Measurements from ENCODE around the gene PIM3.

Gene PIM3

DNA sequence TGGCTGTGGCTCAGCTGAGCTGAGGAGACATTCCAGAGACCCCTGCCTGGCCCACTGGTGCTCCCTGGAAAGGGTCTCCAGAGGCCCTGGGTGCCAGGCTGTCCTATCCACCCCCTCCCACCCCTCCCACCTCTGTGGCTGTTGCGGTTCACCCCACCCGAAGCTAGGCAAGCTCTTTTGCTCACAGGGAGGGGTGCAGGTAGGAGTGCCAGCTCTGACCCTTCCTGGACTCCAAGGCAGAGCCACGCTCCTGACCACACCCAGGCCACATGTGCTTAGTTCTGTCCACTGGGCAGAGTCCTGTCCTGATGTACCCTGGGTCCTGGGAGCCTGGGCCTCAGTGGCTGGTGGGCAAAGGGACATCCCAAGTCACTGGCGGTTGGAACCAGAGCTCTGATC lies 35.5 kb downstream of the PIM3 start:
- Histone ChIP-seq H3K27ac (ENCODE audit: low read depth, low read length) (no peak overlapping the region), H3K27me3 (ENCODE audit: control insufficient read depth, insufficient read depth, low read length) (peaks cover 2% of the 10 kb centered on the region), H3K9ac (ENCODE audit: low read length) (no peak overlapping the region), H3K36me3 (ENCODE audit: control insufficient read depth, insufficient read depth, low read length) (no peaks in the 10 kb centered on the region), H3K4me1 (ENCODE audit: control insufficient read depth, insufficient read depth, low read length) (no peaks in the 10 kb centered on the region), H3K4me3 (ENCODE audit: low read length) (no peak overlapping the region)

GRCh38 chr22:49996518-49997250 lies 36.1 kb downstream of the PIM3 start:
- no peak overlapping the region for H3K27ac ChIP-seq (ENCODE audit: low read depth, low read length)
- H3K4me3 ChIP-seq (ENCODE audit: low read length), result no peak overlapping the region
- no peaks in the 10 kb centered on the region for H3K36me3 ChIP-seq (ENCODE audit: control insufficient read depth, insufficient read depth, low read length)
- H3K9ac ChIP-seq (ENCODE audit: low read length), result no peak overlapping the region
- H3K27me3 ChIP-seq (ENCODE audit: control insufficient read depth, insufficient read depth, low read length), result peaks cover 2% of the 10 kb centered on the region
- no peaks in the 10 kb centered on the region for H3K4me1 ChIP-seq (ENCODE audit: control insufficient read depth, insufficient read depth, low read length)

- no peaks in the 10 kb centered on the region for H3K36me3 ChIP-seq (ENCODE audit: control insufficient read depth, insufficient read depth, low read length)
- H3K9ac ChIP-seq (ENCODE audit: low read length), result no peak overlapping the region
- H3K4me1 ChIP-seq (ENCODE audit: control insufficient read depth, insufficient read depth, low read length), result no peaks in the 10 kb centered on the region
- no peak overlapping the region for H3K4me3 ChIP-seq (ENCODE audit: low read length)
- peaks cover 2% of the 10 kb centered on the region for H3K27me3 ChIP-seq (ENCODE audit: control insufficient read depth, insufficient read depth, low read length)
- H3K27ac ChIP-seq (ENCODE audit: low read depth, low read length), result no peak overlapping the region
Measured at GRCh38 chr22:49997251-49997599, 36.7 kb downstream of the PIM3 start.

DNA sequence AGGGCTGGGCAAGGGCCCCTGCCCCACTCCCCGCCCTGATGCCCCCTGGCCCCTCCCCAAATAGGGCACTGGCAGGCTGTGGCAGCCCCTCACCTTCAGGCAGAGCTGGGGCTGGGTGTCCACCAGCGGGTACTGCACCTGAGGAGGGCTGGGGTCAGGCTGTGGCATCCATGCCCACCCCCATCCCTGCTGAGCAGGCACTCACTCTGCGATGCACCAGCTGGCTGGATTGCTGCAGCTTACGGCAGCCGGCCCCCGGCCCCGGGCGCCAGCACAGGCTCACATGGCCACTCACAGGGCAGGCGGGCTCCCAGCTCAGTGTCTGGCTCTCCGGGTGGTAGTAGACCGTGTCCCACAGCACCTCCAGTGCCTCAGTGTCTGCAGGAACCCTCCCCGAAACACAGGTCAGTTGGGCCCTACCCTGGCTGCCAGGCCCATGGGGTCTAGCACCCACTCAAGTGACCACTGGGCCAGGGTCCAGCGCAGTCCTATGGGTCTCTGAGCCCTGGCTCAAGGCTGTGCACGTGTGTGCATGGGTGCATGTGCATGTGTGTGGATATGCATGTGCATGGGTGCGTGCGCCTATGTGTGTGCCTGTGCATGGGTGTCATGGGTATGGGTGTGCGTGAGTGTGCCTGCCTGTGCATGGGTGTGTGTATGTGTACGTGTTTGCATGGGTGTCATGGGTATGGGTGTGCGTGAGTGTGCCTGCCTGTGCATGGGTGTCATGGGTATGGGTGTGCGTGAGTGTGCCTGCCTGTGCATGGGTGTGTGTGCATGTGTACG lies 37.6 kb downstream of the PIM3 start:
- Histone ChIP-seq H3K9ac (ENCODE audit: low read length) (no peak overlapping the region), H3K27ac (ENCODE audit: low read depth, low read length) (no peak overlapping the region), H3K4me1 (ENCODE audit: control insufficient read depth, insufficient read depth, low read length) (no peaks in the 10 kb centered on the region), H3K4me3 (ENCODE audit: low read length) (no peak overlapping the region), H3K27me3 (ENCODE audit: control insufficient read depth, insufficient read depth, low read length) (peaks cover 2% of the 10 kb centered on the region), H3K36me3 (ENCODE audit: control insufficient read depth, insufficient read depth, low read length) (no peaks in the 10 kb centered on the region)

DNA sequence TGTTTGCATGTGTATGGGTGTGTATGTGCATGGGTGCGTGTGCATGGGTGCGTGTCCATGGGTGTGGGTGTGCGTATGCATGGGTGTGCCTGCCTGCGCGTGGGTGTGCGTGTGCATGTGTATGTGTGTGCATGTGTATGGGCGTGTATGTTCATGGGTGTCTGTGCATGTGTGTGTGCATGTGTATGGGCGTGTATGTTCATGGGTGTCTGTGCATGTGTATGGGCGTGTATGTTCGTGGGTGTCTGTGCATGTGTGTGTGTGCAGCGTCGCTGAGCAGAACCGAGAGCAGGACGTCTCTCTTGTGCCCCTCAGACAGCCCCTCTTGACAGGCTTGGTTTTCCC lies 38.1 kb downstream of the PIM3 start:
- Histone ChIP-seq H3K4me1 (ENCODE audit: control insufficient read depth, insufficient read depth, low read length) (no peaks in the 10 kb centered on the region), H3K27me3 (ENCODE audit: control insufficient read depth, insufficient read depth, low read length) (peaks cover 2% of the 10 kb centered on the region), H3K36me3 (ENCODE audit: control insufficient read depth, insufficient read depth, low read length) (no peaks in the 10 kb centered on the region), H3K9ac (ENCODE audit: low read length) (no peak overlapping the region), H3K27ac (ENCODE audit: low read depth, low read length) (no peak overlapping the region), H3K4me3 (ENCODE audit: low read length) (no peak overlapping the region)

DNA sequence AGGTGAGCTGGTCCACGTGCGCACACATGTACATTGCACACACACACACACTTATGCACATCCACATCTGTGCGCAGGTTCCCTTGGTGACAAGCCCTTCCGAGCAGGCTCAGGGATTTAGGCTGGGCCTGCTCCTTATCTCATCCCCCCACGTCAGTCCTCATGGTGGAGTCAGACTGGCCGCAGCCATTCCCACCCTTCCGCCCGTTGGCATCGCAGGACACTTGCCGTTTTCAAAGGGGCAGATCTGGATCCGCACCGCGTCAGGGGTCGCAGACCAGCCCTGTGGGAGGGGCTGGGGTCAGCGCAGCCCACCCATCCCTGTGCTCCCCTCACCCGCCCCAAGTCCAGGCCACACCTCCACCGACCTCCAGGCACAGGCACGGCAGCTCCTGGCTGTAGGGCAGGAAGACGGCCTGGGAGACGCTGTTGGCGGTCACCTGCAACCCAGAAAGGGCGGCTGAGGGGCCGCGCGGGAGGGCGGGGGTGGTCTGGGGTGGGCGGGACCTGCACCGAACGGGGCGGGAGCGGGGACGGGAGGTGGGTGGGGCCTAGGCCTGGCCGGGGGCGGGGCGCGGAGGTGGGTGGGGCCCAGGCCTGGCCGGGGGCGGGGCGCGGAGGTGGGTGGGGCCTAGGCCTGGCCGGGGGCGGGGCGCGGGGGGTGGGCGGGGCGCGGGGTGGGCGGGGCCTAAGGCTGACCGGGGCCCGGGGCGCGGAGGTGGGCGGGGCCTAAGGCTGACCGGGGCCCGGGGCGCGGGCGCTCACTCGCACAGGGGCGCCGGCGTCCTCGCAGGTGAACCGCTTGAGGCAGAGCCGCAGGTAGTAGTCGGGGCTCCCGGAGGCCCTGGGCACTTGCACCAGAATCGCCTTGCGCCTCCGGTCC lies 38.7 kb downstream of the PIM3 start:
- H3K4me1 ChIP-seq (ENCODE audit: control insufficient read depth, insufficient read depth, low read length), result no peaks in the 10 kb centered on the region
- no peak overlapping the region for H3K27ac ChIP-seq (ENCODE audit: low read depth, low read length)
- H3K9ac ChIP-seq (ENCODE audit: low read length), result no peak overlapping the region
- H3K27me3 ChIP-seq (ENCODE audit: control insufficient read depth, insufficient read depth, low read length), result peaks cover 2% of the 10 kb centered on the region
- no peaks in the 10 kb centered on the region for H3K36me3 ChIP-seq (ENCODE audit: control insufficient read depth, insufficient read depth, low read length)
- H3K4me3 ChIP-seq (ENCODE audit: low read length), result no peak overlapping the region

GRCh38 chr22:49999946-50000586 lies 39.5 kb downstream of the PIM3 start:
- peaks cover 2% of the 10 kb centered on the region for H3K27me3 ChIP-seq (ENCODE audit: control insufficient read depth, insufficient read depth, low read length)
- H3K4me1 ChIP-seq (ENCODE audit: control insufficient read depth, insufficient read depth, low read length), result no peaks in the 10 kb centered on the region
- H3K27ac ChIP-seq (ENCODE audit: low read depth, low read length), result no peak overlapping the region
- no peak overlapping the region for H3K9ac ChIP-seq (ENCODE audit: low read length)
- no peak overlapping the region for H3K4me3 ChIP-seq (ENCODE audit: low read length)
- H3K36me3 ChIP-seq (ENCODE audit: control insufficient read depth, insufficient read depth, low read length), result no peaks in the 10 kb centered on the region

- Histone ChIP-seq H3K4me3 (ENCODE audit: low read length) (no peak overlapping the region), H3K27ac (ENCODE audit: low read depth, low read length) (no peak overlapping the region), H3K27me3 (ENCODE audit: control insufficient read depth, insufficient read depth, low read length) (peaks cover 2% of the 10 kb centered on the region), H3K4me1 (ENCODE audit: control insufficient read depth, insufficient read depth, low read length) (no peaks in the 10 kb centered on the region), H3K9ac (ENCODE audit: low read length) (no peak overlapping the region), H3K36me3 (ENCODE audit: control insufficient read depth, insufficient read depth, low read length) (no peaks in the 10 kb centered on the region)
Measured at GRCh38 chr22:50000587-50001387, 40.2 kb downstream of the PIM3 start.

GRCh38 chr22:50001388-50002231 lies 41.0 kb downstream of the PIM3 start:
- Histone ChIP-seq H3K27ac (ENCODE audit: low read depth, low read length) (no peak overlapping the region), H3K4me3 (ENCODE audit: low read length) (no peak overlapping the region), H3K9ac (ENCODE audit: low read length) (no peak overlapping the region), H3K4me1 (ENCODE audit: control insufficient read depth, insufficient read depth, low read length) (no peaks in the 10 kb centered on the region), H3K27me3 (ENCODE audit: control insufficient read depth, insufficient read depth, low read length) (peaks cover 2% of the 10 kb centered on the region), H3K36me3 (ENCODE audit: control insufficient read depth, insufficient read depth, low read length) (no peaks in the 10 kb centered on the region)

GRCh38 chr22:50002791-50003190 lies 42.2 kb downstream of the PIM3 start:
- no peak overlapping the region for H3K9ac ChIP-seq (ENCODE audit: low read length)
- peaks cover 2% of the 10 kb centered on the region for H3K27me3 ChIP-seq (ENCODE audit: control insufficient read depth, insufficient read depth, low read length)
- no peaks in the 10 kb centered on the region for H3K4me1 ChIP-seq (ENCODE audit: control insufficient read depth, insufficient read depth, low read length)
- H3K36me3 ChIP-seq (ENCODE audit: control insufficient read depth, insufficient read depth, low read length), result no peaks in the 10 kb centered on the region
- no peak overlapping the region for H3K4me3 ChIP-seq (ENCODE audit: low read length)
- H3K27ac ChIP-seq (ENCODE audit: low read depth, low read length), result no peak overlapping the region

GRCh38 chr22:50004918-50005317 lies 44.3 kb downstream of the PIM3 start:
- Histone ChIP-seq H3K27me3 (ENCODE audit: control insufficient read depth, insufficient read depth, low read length) (peaks cover 5% of the 10 kb centered on the region), H3K4me3 (ENCODE audit: low read length) (no peak overlapping the region), H3K4me1 (ENCODE audit: control insufficient read depth, insufficient read depth, low read length) (no peaks in the 10 kb centered on the region), H3K9ac (ENCODE audit: low read length) (no peak overlapping the region), H3K27ac (ENCODE audit: low read depth, low read length) (no peak overlapping the region), H3K36me3 (ENCODE audit: control insufficient read depth, insufficient read depth, low read length) (no peaks in the 10 kb centered on the region)
